ENCODE data around the gene EBNA1BP2.

DNA sequence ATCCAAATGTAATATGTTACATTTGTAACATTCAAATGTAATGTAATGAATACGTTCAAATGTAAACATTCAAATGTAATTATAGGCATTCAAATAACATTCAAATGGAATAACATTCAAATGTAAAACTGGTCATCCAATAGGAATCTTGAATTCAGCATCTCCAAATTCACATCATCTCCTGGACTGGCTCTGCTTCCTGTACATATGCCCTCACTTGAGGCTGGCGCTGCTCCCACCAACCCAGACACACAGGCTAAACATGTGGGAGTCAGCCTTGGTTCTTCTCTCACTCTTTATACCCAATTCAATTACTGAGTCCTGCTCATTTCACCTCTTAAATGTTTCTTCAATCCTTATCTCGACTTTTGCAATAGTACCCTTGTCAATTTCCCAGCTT, 6.9 kb downstream of the EBNA1BP2 start:
- TF ChIP-seq CTCF (IDR thresholded peaks at IDR 0.05) (no peak), POLR2A (IDR thresholded peaks at IDR 0.05) (no peak)
